Fibroblast of skin of scalp (primary cell): ENCODE measurements around the gene HS1BP3.

ENCODE experiments used
- DNase-seq: peaks from one replicate; pipeline ENCODE4 v3.0.0-alpha.2; 2013

Gene HS1BP3

GRCh38 chr2:20568501-20569463 lies 82.1 kb downstream of the HS1BP3 start:
- no peak for DNase-seq

- no peak for DNase-seq
Measured at GRCh38 chr2:20567926-20568179, 83.0 kb downstream of the HS1BP3 start.
